PC-3 (cell line): ENCODE measurements around the gene PPP4R1.

ENCODE experiments used
- CTCF ChIP-seq: fragments of 300-600 bp; sonication (generic); conservative IDR thresholded peaks from 2 replicates; pipeline ENCODE4 v1.5.1; 2017; ENCODE audit warnings: antibody characterized with exemption, low read depth, mild to moderate bottlenecking, low read length
- EZH2 ChIP-seq: fragments of 300-600 bp; sonication (generic); IDR thresholded peaks from one replicate; pipeline ENCODE4 v1.6.1; 2017; ENCODE audit warnings: antibody characterized with exemption, mild to moderate bottlenecking, low read length; ENCODE audit not compliant: unreplicated experiment

GRCh38 chr18:9546468-9546867 lies 67.9 kb downstream of the PPP4R1 start:
- no peak for TF ChIP-seq CTCF
- TF ChIP-seq EZH2 = no peak
